AG20443 (cell line): Measurements from ENCODE around the gene EPS8L1.
"Not testable (repeated sequence)": the region's sequence is repeated elsewhere in the genome, so short reads cannot be mapped to it uniquely, and the experiment has no call there.

ENCODE experiments used
- DNase-seq: peaks from one replicate; pipeline ENCODE4 v3.0.0; 2012; ENCODE audit warnings: low spot score, mixed read lengths

Gene EPS8L1

GRCh38 chr19:55050749-55051532 lies 24.7 kb upstream of the EPS8L1 start:
- no peak for DNase-seq

GRCh38 chr19:55053735-55054134 lies 21.9 kb upstream of the EPS8L1 start:
- no peak for DNase-seq

GRCh38 chr19:55056827-55057226 lies 18.8 kb upstream of the EPS8L1 start:
- no peak for DNase-seq

- no peak for DNase-seq
Observed at GRCh38 chr19:55058781-55059610, 16.7 kb upstream of the EPS8L1 start.

- DNase-seq: not testable (repeated sequence)
Observed at GRCh38 chr19:55060287-55060686, 15.4 kb upstream of the EPS8L1 start.

GRCh38 chr19:55062735-55063491 lies 12.8 kb upstream of the EPS8L1 start, which contains the start of gene RDH13:
TSS of gene RDH13 (minus strand) at chr19:55063148. CDS start at chr19:55063032, 116 bp downstream.
- peak; percentile 99 for DNase-seq

GRCh38 chr19:55063492-55063843 lies 12.2 kb upstream of the EPS8L1 start:
- no peak for DNase-seq

- not testable (repeated sequence) for DNase-seq
Observed at GRCh38 chr19:55065516-55065915, 10.2 kb upstream of the EPS8L1 start.

- no peak for DNase-seq
Observed at GRCh38 chr19:55066107-55066709, 9.5 kb upstream of the EPS8L1 start.

- DNase-seq: no peak
Observed at GRCh38 chr19:55067869-55068268, 7.8 kb upstream of the EPS8L1 start.

GRCh38 chr19:55068950-55069864 lies 6.5 kb upstream of the EPS8L1 start:
- DNase-seq: peak; percentile 68

- no peak for DNase-seq
Observed at GRCh38 chr19:55069865-55070197, 5.8 kb upstream of the EPS8L1 start.

- DNase-seq: no peak
Observed at GRCh38 chr19:55070466-55071128, 5.1 kb upstream of the EPS8L1 start.

GRCh38 chr19:55071129-55071502 lies 4.6 kb upstream of the EPS8L1 start:
- peak; percentile 76 for DNase-seq

GRCh38 chr19:55071913-55072312 lies 3.8 kb upstream of the EPS8L1 start:
- no peak for DNase-seq

- DNase-seq: no peak
Observed at GRCh38 chr19:55076321-55076720, 652 bp downstream of the EPS8L1 start.

GRCh38 chr19:55077106-55077505 lies 1.4 kb downstream of the EPS8L1 start:
- no peak for DNase-seq

- DNase-seq: no peak
Observed at GRCh38 chr19:55078996-55079395, 3.3 kb downstream of the EPS8L1 start.

- no peak for DNase-seq
Observed at GRCh38 chr19:55079400-55080038, 3.9 kb downstream of the EPS8L1 start.
